OCI-LY3 (cell line): Measurements from ENCODE around the gene TAS2R50.

Experiments
- H2AFZ ChIP-seq: fragments of 200-600, 300-600 bp; shearing (Covaris generic); 2 replicates; pipeline ENCODE4 v1.6.0; 2014; ENCODE audit warnings: antibody characterized with exemption, low read depth, low read length
- H3K27ac ChIP-seq: fragments of 200-600, 300-600 bp; sonication (generic); 2 replicates; pipeline ENCODE4 v1.5.1; 2014; ENCODE audit warnings: mild to moderate bottlenecking, low read length, moderate library complexity, mixed read lengths
- H3K27me3 ChIP-seq: fragments of 200-600, 300-600 bp; sonication (generic); 2 replicates; pipeline ENCODE4 v1.6.1; 2014; ENCODE audit warnings: low read depth, low read length, mixed read lengths
- H3K36me3 ChIP-seq: fragments of 200-600, 300-600 bp; sonication (generic); replicated peaks from 2 replicates; pipeline ENCODE3; 2014; ENCODE audit warnings: low read depth, low read length, mixed read lengths
- H3K4me1 ChIP-seq: fragments of 300-600, 200-600 bp; sonication (generic); 2 replicates; pipeline ENCODE4 v1.6.1; 2014; ENCODE audit warnings: low read length, mixed read lengths
- H3K4me2 ChIP-seq: fragments of 200-600, 300-600 bp; sonication (generic); 2 replicates; pipeline ENCODE4 v1.6.1; 2014; ENCODE audit warnings: low read length, mixed read lengths
- H3K4me3 ChIP-seq: fragments of 300-600, 200-600 bp; sonication (generic); 2 replicates; pipeline ENCODE4 v1.5.1; 2014; ENCODE audit warnings: antibody characterized with exemption, mild to moderate bottlenecking, low read length, moderate library complexity
- H3K79me2 ChIP-seq: fragments of 300-600, 200-600 bp; shearing (Covaris generic); 2 replicates; pipeline ENCODE4 v1.6.1; 2014; ENCODE audit warnings: mild to moderate bottlenecking, low read length, mixed read lengths
- H3K9ac ChIP-seq: fragments of 300-600, 200-600 bp; shearing (Covaris generic); 2 replicates; pipeline ENCODE4 v1.6.0; 2014; ENCODE audit warnings: mild to moderate bottlenecking, low read length, moderate library complexity
- H3K9me3 ChIP-seq: fragments of 200-600, 300-600 bp; shearing (Covaris generic); 2 replicates; pipeline ENCODE4 v1.6.1; 2014; ENCODE audit warnings: low read length, mixed read lengths; ENCODE audit not compliant: insufficient read depth
- H4K20me1 ChIP-seq: fragments of 200-600, 300-600 bp; sonication (generic); 2 replicates; pipeline ENCODE4 v1.6.1; 2016; ENCODE audit warnings: low read length, mixed read lengths; ENCODE audit not compliant: insufficient read depth
- EZH2phosphoT487 ChIP-seq: fragments of 200-600 bp; shearing (Covaris generic); IDR thresholded peaks from 2 replicates; pipeline ENCODE4 v1.6.1; 2018; ENCODE audit warnings: antibody characterized with exemption, mixed run types, low read depth
- TF ChIP-seq, protein P1 (sequence below): fragments of 200-600, 300-600 bp; sonication (generic); IDR thresholded peaks from 2 replicates; pipeline ENCODE4 v1.5.1; 2014; ENCODE audit warnings: antibody characterized with exemption, low read length, low read depth

Gene TAS2R50

DNA sequence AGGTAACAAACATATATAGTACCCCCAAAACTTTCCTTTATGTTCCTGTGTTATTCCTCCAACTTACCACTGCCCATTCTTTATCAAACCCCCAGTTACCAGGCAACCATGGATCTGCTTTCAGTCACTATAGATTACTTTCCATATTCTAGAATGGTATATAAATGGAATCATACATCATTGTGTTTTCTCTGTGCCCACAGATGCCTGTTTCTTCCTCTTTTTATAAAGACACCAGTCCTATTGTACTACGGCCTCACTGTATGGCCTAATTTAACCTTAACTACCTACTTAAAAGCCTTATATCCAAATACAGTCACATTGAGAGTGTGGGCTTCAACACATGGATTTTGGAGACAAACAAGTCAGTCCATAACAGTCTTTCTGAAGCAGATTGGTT lies 50.2 kb downstream of the TAS2R50 start:
- H3K9me3 ChIP-seq: no peaks in the 10 kb centered on the region
- no peaks in the 10 kb centered on the region for H3K79me2 ChIP-seq
- H4K20me1 ChIP-seq: no peaks in the 10 kb centered on the region
- no peak overlapping the region for H2AFZ ChIP-seq
- no peak overlapping the region for H3K27ac ChIP-seq
- no peaks in the 10 kb centered on the region for H3K27me3 ChIP-seq
- H3K4me2 ChIP-seq: no peak overlapping the region
- no peak overlapping the region for H3K9ac ChIP-seq
- TF ChIP-seq, protein P1, sequence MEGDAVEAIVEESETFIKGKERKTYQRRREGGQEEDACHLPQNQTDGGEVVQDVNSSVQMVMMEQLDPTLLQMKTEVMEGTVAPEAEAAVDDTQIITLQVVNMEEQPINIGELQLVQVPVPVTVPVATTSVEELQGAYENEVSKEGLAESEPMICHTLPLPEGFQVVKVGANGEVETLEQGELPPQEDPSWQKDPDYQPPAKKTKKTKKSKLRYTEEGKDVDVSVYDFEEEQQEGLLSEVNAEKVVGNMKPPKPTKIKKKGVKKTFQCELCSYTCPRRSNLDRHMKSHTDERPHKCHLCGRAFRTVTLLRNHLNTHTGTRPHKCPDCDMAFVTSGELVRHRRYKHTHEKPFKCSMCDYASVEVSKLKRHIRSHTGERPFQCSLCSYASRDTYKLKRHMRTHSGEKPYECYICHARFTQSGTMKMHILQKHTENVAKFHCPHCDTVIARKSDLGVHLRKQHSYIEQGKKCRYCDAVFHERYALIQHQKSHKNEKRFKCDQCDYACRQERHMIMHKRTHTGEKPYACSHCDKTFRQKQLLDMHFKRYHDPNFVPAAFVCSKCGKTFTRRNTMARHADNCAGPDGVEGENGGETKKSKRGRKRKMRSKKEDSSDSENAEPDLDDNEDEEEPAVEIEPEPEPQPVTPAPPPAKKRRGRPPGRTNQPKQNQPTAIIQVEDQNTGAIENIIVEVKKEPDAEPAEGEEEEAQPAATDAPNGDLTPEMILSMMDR: no peak
- TF ChIP-seq EZH2phosphoT487: no peak
- peaks cover 10% of the 10 kb centered on the region for H3K4me1 ChIP-seq
- H3K4me3 ChIP-seq: no peak overlapping the region
- no peaks in the 10 kb centered on the region for H3K36me3 ChIP-seq
